Measurements from ENCODE around the gene FKRP.

Gene FKRP

DNA sequence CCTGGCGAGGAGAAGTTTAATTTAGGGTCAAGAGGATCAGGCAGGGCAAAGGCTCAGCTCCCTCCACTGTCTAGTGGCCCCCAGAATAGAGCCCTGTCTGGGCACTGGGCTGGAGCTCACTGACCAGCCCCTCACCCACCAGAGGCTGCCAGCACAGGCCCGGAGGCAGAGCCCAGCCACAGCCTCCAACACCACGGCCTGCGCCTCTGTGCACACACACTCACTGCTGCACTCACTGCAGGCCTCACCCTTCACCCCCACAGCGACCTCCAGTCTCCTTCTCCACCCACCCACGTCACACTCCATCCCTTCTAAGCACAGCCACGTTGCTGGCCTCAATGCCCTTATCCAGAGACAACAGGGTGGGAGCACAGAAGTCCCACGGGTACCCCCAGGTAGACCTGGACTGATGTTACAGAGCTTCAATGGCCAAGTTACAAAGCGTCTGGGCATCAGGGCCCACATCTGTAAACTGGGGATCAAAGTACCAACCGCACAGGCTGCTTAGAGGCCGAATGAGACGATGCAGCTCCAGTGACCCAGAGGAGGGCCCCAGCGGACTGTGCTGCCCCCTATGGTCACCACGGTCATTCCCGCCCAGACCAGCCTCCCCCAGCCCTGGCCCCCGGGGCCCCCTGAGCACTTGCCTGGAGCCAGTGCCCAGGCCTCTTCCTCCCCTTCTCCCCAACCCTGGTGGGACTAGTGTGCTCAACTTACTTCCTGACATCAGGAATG lies 24.4 kb upstream of the FKRP start:
- TF ChIP-seq, protein P1, sequence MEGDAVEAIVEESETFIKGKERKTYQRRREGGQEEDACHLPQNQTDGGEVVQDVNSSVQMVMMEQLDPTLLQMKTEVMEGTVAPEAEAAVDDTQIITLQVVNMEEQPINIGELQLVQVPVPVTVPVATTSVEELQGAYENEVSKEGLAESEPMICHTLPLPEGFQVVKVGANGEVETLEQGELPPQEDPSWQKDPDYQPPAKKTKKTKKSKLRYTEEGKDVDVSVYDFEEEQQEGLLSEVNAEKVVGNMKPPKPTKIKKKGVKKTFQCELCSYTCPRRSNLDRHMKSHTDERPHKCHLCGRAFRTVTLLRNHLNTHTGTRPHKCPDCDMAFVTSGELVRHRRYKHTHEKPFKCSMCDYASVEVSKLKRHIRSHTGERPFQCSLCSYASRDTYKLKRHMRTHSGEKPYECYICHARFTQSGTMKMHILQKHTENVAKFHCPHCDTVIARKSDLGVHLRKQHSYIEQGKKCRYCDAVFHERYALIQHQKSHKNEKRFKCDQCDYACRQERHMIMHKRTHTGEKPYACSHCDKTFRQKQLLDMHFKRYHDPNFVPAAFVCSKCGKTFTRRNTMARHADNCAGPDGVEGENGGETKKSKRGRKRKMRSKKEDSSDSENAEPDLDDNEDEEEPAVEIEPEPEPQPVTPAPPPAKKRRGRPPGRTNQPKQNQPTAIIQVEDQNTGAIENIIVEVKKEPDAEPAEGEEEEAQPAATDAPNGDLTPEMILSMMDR (conservative IDR thresholded peaks at IDR 0.05): no peak
- TF ChIP-seq ZFX (IDR thresholded peaks at IDR 0.05): no peak
- H3K27ac ChIP-seq: no peak overlapping the region

DNA sequence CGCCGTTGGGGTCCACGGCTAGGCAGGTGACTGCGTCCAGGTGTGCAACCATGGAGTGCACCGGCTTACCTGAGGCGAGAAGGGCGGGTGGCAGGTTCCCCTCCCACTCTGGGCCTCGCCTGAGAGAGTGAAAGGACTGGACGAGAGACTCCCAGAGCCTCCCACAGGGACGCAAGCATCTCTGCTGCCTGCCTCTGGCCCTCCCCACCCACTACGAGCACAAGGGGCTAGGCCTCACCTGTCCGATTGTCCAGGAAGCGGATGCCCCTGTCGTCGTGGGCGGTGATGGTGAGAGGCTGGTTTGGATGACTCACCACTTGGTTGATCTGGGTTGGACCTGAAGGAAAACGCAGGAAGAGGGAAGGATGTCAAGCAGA lies 23.9 kb upstream of the FKRP start:
- no peak overlapping the region for H3K27ac ChIP-seq
- TF ChIP-seq, protein P1 (conservative IDR thresholded peaks at IDR 0.05): no peak
- TF ChIP-seq ZFX (IDR thresholded peaks at IDR 0.05): no peak

DNA sequence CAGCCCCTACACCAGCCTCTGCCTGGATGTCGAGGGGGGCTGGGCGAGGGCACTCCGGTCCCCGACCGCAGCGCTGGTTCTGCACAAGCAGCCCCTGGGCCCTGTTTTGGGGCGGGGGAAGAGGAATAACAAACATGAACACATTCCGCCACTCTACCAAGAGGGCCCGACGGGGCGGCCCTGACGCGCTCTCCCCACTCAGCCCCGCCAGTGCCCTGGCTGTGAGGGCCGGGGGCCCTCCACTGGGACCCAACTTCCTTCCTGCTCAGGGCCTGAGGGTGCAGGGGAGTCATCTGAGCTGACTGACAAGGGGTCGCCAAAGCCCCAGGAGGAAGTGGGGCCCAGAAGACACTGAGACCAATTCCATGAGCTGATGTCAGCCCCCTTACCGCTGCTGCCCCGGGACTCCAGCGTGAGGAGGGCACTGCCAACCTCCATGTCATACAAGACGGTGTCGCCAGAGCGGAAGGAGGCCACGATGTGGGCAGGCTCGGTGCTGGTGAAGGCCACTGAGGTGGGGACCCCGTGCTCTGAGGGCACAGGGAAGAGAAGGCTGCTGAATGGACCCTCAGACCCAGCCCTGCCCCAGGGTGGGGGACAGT lies 23.3 kb upstream of the FKRP start:
- H3K27ac ChIP-seq: no peak overlapping the region
- TF ChIP-seq ZFX (IDR thresholded peaks at IDR 0.05): no peak
- TF ChIP-seq, protein P1 (conservative IDR thresholded peaks at IDR 0.05): no peak

DNA sequence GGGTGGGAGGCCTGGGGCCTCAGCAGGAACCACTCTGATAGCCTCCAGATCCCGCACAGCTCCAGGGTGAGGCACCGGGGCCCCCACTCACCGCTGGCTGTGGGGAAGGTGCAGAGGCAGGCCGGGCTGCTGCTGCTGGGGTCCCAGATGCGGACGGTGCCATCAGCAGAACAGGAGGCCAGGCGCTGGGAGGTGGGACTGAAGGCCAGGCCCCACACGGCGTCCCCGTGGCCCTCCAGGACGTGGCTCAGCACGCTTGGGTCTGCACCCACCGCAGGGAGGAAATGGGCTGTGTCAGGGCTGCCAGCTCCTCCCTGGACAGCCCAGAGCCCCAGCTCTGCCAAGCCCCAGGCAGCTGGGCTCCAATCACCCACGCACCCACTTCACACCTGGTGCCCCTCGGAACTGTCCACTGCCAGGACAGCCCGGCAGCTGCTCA lies 22.8 kb upstream of the FKRP start:
- H3K27ac ChIP-seq: no peak overlapping the region
- TF ChIP-seq ZFX (IDR thresholded peaks at IDR 0.05): no peak
- TF ChIP-seq, protein P1 (conservative IDR thresholded peaks at IDR 0.05): no peak

DNA sequence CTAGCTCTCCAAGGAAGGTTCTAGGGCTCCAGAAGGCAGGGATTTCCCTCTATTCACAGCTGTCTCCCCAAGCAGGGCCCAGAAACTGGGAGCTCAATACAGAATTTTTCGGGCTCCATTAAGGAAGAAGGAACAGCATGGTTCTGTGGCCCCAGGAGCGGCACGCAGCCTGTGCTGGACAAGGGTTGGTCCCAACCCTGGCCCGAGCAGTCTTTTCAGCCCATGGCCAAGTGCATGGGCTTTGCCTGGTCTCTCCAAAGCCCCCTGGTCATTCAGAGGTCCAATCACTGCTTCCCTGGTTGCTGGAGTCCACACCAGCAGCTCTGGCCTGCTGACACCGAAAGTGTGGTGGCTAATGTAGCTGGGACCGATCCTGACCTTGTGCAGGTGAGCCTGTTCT lies 22.4 kb upstream of the FKRP start:
- no peak for TF ChIP-seq ZFX (IDR thresholded peaks at IDR 0.05)
- TF ChIP-seq, protein P1 (conservative IDR thresholded peaks at IDR 0.05): no peak
- no peak overlapping the region for H3K27ac ChIP-seq

DNA sequence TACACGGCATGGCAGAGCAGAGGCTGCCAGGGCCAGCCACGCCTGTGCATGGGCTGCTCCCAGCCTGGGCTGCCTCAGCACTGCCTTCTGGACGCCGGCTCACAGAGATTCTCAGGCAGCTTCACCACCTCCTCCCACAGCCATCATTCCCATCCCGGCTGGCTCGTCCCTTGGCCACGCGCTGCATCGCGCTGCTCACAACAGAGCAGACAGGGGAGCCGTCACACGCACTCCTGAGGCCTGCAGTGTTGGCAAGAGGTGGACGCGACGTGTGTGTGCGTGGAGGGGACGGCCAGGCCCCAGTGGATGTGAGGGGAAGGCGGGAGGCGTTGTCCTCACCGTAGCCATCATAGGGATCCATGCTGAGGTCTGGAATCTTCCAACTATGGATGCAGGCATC lies 21.4 kb upstream of the FKRP start:
- no peak for TF ChIP-seq ZFX (IDR thresholded peaks at IDR 0.05)
- TF ChIP-seq, protein P1 (conservative IDR thresholded peaks at IDR 0.05): no peak

DNA sequence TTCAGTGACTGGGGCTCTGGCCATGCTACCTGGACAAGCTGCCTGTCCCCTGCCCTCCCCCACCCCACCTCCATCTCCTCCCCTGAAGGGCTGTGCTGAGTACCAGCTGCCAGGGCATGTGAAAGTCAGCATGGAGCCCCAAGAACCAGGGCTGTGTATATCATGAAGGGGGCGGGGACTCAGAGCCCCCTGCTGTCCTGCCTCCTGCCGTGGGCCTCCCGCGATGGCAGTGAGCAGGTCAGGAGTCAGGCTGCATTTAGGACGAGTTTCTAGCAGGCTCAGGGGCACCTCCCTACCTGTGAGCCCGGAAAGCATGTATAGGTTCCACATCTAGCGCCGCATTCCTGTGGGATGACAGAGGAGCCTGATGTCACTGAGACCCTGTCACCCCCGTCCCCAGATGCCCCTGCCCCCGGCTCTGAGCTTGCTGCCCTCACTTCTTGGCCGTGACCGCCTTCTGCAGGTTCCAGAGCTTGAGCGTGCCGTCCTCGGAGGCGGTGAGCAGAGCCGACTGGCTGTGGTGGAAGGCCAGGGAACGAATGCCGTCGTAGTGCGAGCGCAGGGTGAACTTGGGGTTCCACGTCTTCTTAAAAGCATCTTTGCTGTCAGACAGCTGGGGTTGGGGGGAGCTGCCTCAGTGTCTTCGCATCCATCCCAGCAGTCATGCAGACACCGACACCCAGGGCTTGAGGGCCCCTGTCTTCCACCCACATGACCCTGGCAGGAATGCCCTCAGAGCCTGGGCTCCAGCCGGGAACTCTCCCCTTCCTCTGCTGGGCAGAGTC lies 20.6 kb upstream of the FKRP start:
- H3K27ac ChIP-seq: no peak overlapping the region
- TF ChIP-seq, protein P1 (conservative IDR thresholded peaks at IDR 0.05): no peak
- no peak for TF ChIP-seq ZFX (IDR thresholded peaks at IDR 0.05)

More for the DNA sequence above, 21.4 kb upstream of the FKRP start:
- H3K27ac ChIP-seq: no peak overlapping the region
